PC-3 (cell line): Measurements from ENCODE around the gene LMNA.

ENCODE experiments used
- EZH2 ChIP-seq: fragments of 300-600 bp; sonication (generic); IDR thresholded peaks from one replicate; pipeline ENCODE4 v1.6.1; 2017; ENCODE audit warnings: antibody characterized with exemption, mild to moderate bottlenecking, low read length; ENCODE audit not compliant: unreplicated experiment
- EZH2phosphoT487 ChIP-seq: fragments of 300-600 bp; sonication (generic); IDR thresholded peaks from 2 replicates; pipeline ENCODE4 v1.6.1; 2018; ENCODE audit warnings: mild to moderate bottlenecking, antibody characterized with exemption, low read length, borderline replicate concordance
- TF ChIP-seq, protein P1 (sequence below): fragments of 300-600 bp; sonication (generic); conservative IDR thresholded peaks from 2 replicates; pipeline ENCODE4 v1.5.1; 2017; ENCODE audit warnings: antibody characterized with exemption, low read depth, mild to moderate bottlenecking, low read length

DNA sequence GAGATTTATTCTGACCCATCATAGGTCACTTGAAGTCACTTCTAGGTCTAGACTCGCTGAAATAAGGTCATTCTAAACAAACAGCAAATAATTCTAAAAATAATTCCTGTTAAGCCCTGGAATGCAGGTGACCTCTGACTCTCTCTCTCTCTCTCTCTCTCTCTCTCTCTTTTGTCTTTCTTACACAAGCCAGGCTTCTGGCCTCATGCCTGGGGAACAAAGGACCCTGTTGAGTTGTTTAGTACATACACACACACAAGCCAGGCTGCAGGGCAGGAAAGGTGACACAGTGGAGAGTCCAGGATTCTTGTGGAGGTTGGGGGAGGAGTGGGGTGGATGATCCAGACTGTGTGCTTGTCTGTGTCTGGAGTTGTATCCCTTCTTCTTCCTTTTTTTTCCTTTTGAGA is 28.3 kb upstream of the LMNA start:
- TF ChIP-seq, protein P1, sequence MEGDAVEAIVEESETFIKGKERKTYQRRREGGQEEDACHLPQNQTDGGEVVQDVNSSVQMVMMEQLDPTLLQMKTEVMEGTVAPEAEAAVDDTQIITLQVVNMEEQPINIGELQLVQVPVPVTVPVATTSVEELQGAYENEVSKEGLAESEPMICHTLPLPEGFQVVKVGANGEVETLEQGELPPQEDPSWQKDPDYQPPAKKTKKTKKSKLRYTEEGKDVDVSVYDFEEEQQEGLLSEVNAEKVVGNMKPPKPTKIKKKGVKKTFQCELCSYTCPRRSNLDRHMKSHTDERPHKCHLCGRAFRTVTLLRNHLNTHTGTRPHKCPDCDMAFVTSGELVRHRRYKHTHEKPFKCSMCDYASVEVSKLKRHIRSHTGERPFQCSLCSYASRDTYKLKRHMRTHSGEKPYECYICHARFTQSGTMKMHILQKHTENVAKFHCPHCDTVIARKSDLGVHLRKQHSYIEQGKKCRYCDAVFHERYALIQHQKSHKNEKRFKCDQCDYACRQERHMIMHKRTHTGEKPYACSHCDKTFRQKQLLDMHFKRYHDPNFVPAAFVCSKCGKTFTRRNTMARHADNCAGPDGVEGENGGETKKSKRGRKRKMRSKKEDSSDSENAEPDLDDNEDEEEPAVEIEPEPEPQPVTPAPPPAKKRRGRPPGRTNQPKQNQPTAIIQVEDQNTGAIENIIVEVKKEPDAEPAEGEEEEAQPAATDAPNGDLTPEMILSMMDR, result no peak
- TF ChIP-seq EZH2phosphoT487 (no peak), EZH2 (no peak)
